ENCODE results near the gene INPP5A. TPM values are rescaled to one million over a fixed set of nuclear protein-coding genes. Genes with fewer than 3 reads are reported as not detected.

Gene INPP5A
- total RNA-seq, 2 donors from 2014 or later = 20.7 to 26.7 TPM

GRCh38 chr10:132605390-132605789, 67.8 kb downstream of the INPP5A start:
- Mint-ChIP-seq H3K4me1 (no peaks in the 10 kb centered on the region), H3K36me3 (ENCODE audit: low read depth) (peaks cover 9% of the 10 kb centered on the region), H3K27me3 (ENCODE audit: insufficient read depth) (peaks cover 15% of the 10 kb centered on the region), H3K4me3 (no peak overlapping the region), H3K27ac (no peak overlapping the region), H3K9me3 (peaks cover 32% of the 10 kb centered on the region)
- no peak overlapping the region for H3K27ac ChIP-seq (ENCODE audit: low read depth, low read length)
- no peaks in the 10 kb centered on the region for H3K27me3 ChIP-seq (ENCODE audit: control insufficient read depth, insufficient read depth, low read length, poor library complexity, severe bottlenecking)
- H3K4me1 ChIP-seq (ENCODE audit: control insufficient read depth, insufficient read depth, low read length) = no peaks in the 10 kb centered on the region
- WGBS, 2 experiments (ENCODE audit: insufficient coverage in 1 of 2, insufficient read length in 1 of 2) = 82 to 87% methylated on average over 7 to 8 of the region's 8 CpGs
- no peak for DNase-seq
- H3K9ac ChIP-seq (ENCODE audit: extremely low read depth, low read length, poor library complexity, severe bottlenecking) = no peak overlapping the region
- H3K36me3 ChIP-seq (ENCODE audit: control insufficient read depth, insufficient read depth, low read length) = no peaks in the 10 kb centered on the region
- peaks cover 17% of the 10 kb centered on the region for H3K9me3 ChIP-seq (ENCODE audit: control insufficient read depth, low read length)
- H3K4me3 ChIP-seq (ENCODE audit: low read length) = no peak overlapping the region
- no peak for TF ChIP-seq CTCF (conservative IDR thresholded peaks at IDR 0.05)

- Mint-ChIP-seq H3K27ac (no peak overlapping the region), H3K27me3 (ENCODE audit: insufficient read depth) (peaks cover 10% of the 10 kb centered on the region), H3K36me3 (ENCODE audit: low read depth) (peaks cover 9% of the 10 kb centered on the region), H3K4me3 (no peak overlapping the region), H3K9me3 (peaks cover 25% of the 10 kb centered on the region), H3K4me1 (no peaks in the 10 kb centered on the region)
- no peak for DNase-seq
- no peak overlapping the region for H3K9ac ChIP-seq (ENCODE audit: extremely low read depth, low read length, poor library complexity, severe bottlenecking)
- H3K9me3 ChIP-seq (ENCODE audit: control insufficient read depth, low read length) = peaks cover 11% of the 10 kb centered on the region
- no peaks in the 10 kb centered on the region for H3K4me1 ChIP-seq (ENCODE audit: control insufficient read depth, insufficient read depth, low read length)
- TF ChIP-seq CTCF (conservative IDR thresholded peaks at IDR 0.05) = no peak
- H3K36me3 ChIP-seq (ENCODE audit: control insufficient read depth, insufficient read depth, low read length) = no peaks in the 10 kb centered on the region
- H3K27ac ChIP-seq (ENCODE audit: low read depth, low read length) = no peak overlapping the region
- no peak overlapping the region for H3K4me3 ChIP-seq (ENCODE audit: low read length)
- 92 to 98% methylated on average over 7 to 27 of the region's 28 CpGs for WGBS, 2 experiments (ENCODE audit: insufficient coverage in 1 of 2, insufficient read length in 1 of 2)
- no peaks in the 10 kb centered on the region for H3K27me3 ChIP-seq (ENCODE audit: control insufficient read depth, insufficient read depth, low read length, poor library complexity, severe bottlenecking)
These were observed 68.5 kb downstream of the INPP5A start for GRCh38 chr10:132606031-132606491.

- Histone ChIP-seq H3K4me3 (ENCODE audit: low read length) (no peak overlapping the region), H3K4me1 (ENCODE audit: control insufficient read depth, insufficient read depth, low read length) (no peaks in the 10 kb centered on the region), H3K27ac (ENCODE audit: low read depth, low read length) (peak overlapping the region; percentile 24), H3K36me3 (ENCODE audit: control insufficient read depth, insufficient read depth, low read length) (no peaks in the 10 kb centered on the region), H3K9ac (ENCODE audit: extremely low read depth, low read length, poor library complexity, severe bottlenecking) (no peak overlapping the region), H3K27me3 (ENCODE audit: control insufficient read depth, insufficient read depth, low read length, poor library complexity, severe bottlenecking) (no peaks in the 10 kb centered on the region), H3K9me3 (ENCODE audit: control insufficient read depth, low read length) (peaks cover 5% of the 10 kb centered on the region)
- Mint-ChIP-seq H3K4me1 (no peaks in the 10 kb centered on the region), H3K4me3 (no peak overlapping the region), H3K9me3 (peaks cover 20% of the 10 kb centered on the region), H3K27ac (no peak overlapping the region), H3K27me3 (ENCODE audit: insufficient read depth) (peaks cover 6% of the 10 kb centered on the region), H3K36me3 (ENCODE audit: low read depth) (peaks cover 9% of the 10 kb centered on the region)
- no peak for TF ChIP-seq CTCF (conservative IDR thresholded peaks at IDR 0.05)
- no peak for DNase-seq
- 93 to 94% methylated on average over 30 to 40 of the region's 40 CpGs for WGBS, 2 experiments (ENCODE audit: insufficient coverage in 1 of 2, insufficient read length in 1 of 2)
These were observed 69.1 kb downstream of the INPP5A start for GRCh38 chr10:132606536-132607316.
